NCI-H524 (cell line): ENCODE results near the gene ABCA8.
"Not testable (repeated sequence)": the region's sequence is repeated elsewhere in the genome, so short reads cannot be mapped to it uniquely, and the experiment has no call there.

Experiments
- DNase-seq, 2 experiments: peaks; one replicate each; lab custom pipeline; 2025; lab: John Stamatoyannopoulos, UW

Gene ABCA8

GRCh38 chr17:68829211-68829610, 126.0 kb downstream of the ABCA8 start:
- DNase-seq: no peak

GRCh38 chr17:68824707-68825106, 130.5 kb downstream of the ABCA8 start:
- DNase-seq: no peak

GRCh38 chr17:68824185-68824584, 131.0 kb downstream of the ABCA8 start:
- DNase-seq: not testable (repeated sequence)

GRCh38 chr17:68822719-68823289, 132.4 kb downstream of the ABCA8 start:
- no peak for DNase-seq

GRCh38 chr17:68821860-68822696, 133.1 kb downstream of the ABCA8 start:
- DNase-seq: peak in 1 of 2 experiments; percentile 40

- no peak for DNase-seq
These were observed 134.2 kb downstream of the ABCA8 start for GRCh38 chr17:68820825-68821481.

GRCh38 chr17:68820476-68820824, 134.7 kb downstream of the ABCA8 start:
- no peak for DNase-seq

- DNase-seq: peak in 1 of 2 experiments; percentile 34
These were observed 135.7 kb downstream of the ABCA8 start for GRCh38 chr17:68819465-68819864.
